GM10266 (cell line): ENCODE measurements around the gene ATP2A2.

ENCODE experiments used
- DNase-seq: peaks from one replicate; pipeline ENCODE4 v3.0.0; 2012; ENCODE audit errors: extremely low spot score
- CTCF ChIP-seq: IDR thresholded peaks from 2 replicates; pipeline ENCODE4 v1.5.1; 2012; ENCODE audit warnings: mild to moderate bottlenecking, low read depth; ENCODE audit not compliant: control insufficient read depth, insufficient read depth; ENCODE audit errors: missing control alignments

ATP2A2 gene

GRCh38 chr12:110282956-110283817, 2.1 kb downstream of the ATP2A2 start:
- TF ChIP-seq CTCF, result no peak
- DNase-seq, result no peak

DNA sequence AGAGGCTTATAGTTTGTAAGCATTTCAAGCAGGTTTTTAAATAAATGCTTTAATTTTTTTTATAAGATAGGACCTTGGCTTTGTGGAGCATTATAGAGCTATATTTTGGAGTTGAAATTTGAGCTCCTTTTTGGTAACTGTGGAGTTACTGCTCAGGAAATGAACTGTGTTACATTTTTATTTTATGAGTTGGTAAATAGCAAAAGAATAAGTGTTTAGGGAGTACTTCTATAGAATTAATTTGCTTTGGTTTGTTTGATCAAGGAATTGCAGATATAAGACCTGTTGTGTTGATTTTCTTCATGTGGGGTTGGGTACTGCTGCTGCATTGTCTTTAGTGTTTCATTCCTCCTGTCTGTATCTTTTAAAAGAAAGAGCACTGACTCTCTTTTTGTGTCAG, 3.5 kb downstream of the ATP2A2 start:
- DNase-seq, result no peak
- TF ChIP-seq CTCF, result no peak

DNA sequence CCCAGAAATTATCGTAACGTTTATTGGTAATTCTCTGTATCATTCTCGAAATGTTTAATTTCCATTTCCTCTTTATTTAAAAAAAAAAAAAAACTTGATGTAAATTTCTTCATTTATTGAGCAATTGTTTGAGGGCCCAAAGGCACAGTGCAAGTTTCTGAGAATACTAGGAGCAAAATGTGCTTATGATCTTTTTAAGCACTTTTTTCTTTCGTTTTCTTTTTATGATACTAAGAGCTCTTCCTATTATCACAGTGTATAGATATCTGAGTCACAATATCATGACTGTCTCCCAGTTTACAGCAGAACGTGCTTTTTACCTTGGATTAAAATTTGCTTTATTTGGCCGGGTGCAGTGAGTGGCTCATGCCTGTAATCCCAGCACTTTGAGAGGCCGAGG, 5.6 kb downstream of the ATP2A2 start:
- TF ChIP-seq CTCF, result no peak
- DNase-seq, result no peak

DNA sequence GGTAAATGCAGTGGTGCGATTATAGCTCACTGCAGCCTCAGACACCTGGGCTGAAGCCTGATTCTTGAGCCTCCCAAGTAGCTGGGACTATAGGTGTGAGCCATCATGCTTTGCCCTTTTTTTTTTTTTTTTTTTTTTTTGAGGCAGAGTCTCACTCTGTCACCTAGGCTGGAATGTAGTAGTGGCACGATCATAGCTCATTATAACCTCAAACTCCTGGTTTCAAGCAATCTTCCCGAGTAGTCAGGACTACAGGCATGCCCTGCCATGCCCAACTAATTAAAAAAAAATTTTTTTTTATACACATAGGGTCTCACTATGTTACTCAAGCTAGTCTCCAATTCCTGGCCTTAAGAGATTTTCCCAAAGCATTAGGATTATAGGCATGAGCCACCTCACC, 6.9 kb downstream of the ATP2A2 start:
- TF ChIP-seq CTCF, result no peak
- DNase-seq, result no peak

DNA sequence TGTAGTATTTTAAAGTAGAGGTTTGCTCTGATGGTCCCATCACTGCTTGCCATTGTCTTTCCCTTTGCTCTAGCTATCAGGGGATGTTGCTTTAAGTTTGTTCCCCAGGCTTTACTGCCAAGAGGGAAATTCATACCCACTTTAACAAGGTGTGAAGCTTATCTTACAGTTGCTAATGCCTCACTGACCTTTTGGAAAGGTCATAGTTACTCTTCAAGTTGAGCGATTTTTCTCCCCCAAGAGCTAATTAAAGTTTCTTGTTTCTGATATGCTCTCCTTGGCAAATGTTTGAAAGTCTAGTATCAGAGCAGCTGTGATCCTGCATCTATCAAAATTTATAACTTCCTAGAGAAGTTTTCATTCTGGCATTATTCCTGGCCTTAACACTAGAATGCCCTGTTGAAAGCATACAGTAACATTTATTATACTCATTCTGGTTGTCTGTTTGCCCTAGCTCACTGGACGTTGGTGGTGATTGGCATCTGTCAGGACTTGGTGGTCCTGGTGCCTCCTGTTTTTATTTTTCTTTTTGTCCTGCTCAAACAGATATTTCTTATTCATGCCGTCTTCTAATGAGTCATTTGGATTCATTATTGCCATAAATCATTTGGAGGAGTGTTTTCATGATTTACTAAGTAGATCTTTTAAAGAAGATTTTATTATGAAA, 8.1 kb downstream of the ATP2A2 start:
- DNase-seq, result no peak
- no peak for TF ChIP-seq CTCF

DNA sequence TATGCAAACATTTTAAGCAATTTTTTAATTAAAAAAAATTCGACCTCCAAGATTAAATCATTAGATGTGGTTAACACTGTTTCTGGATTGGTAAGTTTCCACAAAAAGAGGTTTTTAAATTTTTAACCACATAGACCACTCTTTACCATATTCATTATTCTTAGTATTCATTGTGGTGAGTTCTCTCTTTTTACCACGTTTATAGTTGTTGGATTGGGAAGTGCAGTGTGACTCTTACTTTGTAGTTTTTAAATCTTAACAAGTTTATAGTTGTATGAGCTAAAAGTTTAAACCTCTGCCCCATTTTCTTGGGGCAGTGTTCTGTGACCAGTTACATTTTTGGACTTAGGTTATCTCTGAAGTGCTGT, 8.6 kb downstream of the ATP2A2 start:
- no peak for DNase-seq
- no peak for TF ChIP-seq CTCF
